Endothelial cell of coronary artery (primary cell): Measurements from ENCODE around the gene RAP1GAP. TPM values are rescaled to one million over a fixed set of nuclear protein-coding genes. Genes with fewer than 3 reads are reported as not detected.

ENCODE experiments used
- total RNA-seq: library from RNA; depleted of rRNA; stranded (reverse); fragments of >200 nt; gene quantifications from 2 replicates; pipeline ENCODE4 v1.2.3, GENCODE V29; 2014

The RAP1GAP gene
- total RNA-seq: 0.09 and 0.18 TPM in 2 replicates

DNA sequence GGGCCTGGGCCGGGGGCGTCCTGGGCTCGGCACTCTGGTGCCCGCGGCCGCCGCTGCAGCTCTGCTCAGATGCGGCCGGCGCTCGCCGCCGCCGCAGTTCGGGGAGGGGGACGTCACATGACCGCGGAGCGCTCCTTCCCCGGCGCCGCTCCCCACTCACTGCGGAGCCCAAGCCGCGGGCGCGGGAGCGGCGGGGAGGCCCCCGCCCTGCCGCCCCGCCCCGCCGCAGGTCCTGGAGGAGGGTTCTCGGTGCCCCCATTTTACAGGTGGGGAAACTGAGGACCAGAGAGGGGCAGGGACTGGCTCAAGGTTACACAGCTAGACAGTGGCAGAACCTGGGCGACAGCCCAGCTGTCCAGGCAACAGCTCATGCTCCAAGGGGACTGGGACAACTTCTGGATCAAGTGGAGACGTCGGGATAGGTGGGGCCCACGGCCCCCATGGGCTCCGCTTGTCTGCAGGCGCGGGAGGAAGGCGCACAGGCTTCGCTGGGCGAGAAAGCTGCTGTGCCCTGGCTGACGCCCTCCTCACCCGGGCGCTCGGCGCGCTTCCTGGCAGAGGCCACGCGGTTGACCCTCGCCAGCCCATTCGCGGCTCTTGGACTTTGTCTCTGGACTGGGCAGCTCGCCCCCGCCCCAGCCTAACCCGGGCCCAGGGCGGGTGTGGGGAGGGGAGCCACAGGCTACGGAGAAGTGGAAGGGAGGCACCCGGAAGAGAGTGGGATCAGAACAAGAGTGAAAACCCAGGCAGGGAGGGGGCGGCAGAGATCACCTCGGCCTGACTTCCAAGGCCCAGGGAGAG lies at the start of gene RAP1GAP:
Gene RAP1GAP, minus strand, starts transcription at position 100 of the 801 bp plus-strand sequence. CDS start 49,325 bp downstream, outside the sequence.

Other genes starting within 250 kb of the RAP1GAP start
- gene NBPF3, start 229.2 kb downstream of the RAP1GAP start, total RNA-seq: 10.4 and 11.4 TPM in 2 replicates
- under 0.01 and 1.5 TPM in 2 replicates for gene ALPL, start 159.9 kb downstream of the RAP1GAP start, total RNA-seq
- 74.0 and 81.5 TPM in 2 replicates for gene USP48, start 113.8 kb upstream of the RAP1GAP start, total RNA-seq
- gene LDLRAD2, start 142.9 kb upstream of the RAP1GAP start, total RNA-seq: under 0.01 TPM in 1 of 2 replicates, not detected in the other